ENCODE measurements around the gene AKAIN1.

AKAIN1 gene

DNA sequence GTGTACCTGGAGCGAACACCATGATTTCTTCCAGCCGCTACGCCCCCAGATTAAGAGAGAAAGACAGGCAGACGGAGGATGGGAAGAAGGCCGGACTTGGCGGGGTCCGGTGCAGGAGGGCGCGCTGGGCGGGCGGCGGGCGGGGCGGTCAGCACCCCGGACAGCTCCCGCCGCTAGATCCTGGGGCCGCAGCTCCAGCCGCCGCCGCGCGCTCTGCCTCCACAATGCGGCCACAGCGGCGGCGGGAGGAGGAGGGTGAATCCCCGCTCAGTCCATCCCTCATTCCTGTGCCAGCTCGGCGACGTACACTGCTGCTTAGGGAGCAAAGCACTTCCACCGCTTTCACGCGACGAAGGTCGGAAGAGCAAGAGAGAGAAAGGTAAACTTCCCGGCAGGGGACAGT, at the start of gene AKAIN1:
TSS of gene AKAIN1 (minus strand) at position 226 of the 403 bp plus-strand sequence. CDS start at position 22, 204 bp downstream.
- peak in 1 of 3 experiments; percentile 8 for DNase-seq (ENCODE audit: low read depth in 3 of 3)

DNA sequence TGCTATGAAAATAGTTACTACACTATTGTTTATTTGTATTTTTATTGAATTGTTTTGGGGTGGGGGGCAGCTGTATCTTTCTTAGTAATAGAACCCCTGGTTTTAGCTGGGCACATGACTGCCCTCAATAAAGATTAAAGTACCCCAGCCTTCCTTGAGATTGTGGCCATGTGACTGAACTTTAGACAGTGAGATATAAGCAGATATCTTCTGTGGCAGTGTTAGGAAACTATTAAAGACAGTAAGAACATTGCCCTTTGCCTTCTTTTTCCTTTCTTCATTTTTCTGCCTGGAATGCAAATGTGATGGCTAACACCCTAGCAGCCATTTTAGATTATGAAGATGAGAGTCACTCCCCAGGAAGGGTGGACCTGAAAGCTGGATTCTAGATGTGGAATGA, 47.9 kb upstream of the AKAIN1 start:
- DNase-seq (ENCODE audit: low read depth in 3 of 3) = no peak

- DNase-seq (ENCODE audit: low read depth in 3 of 3) = no peak
Observed at GRCh38 chr18:5239447-5239846, 42.4 kb upstream of the AKAIN1 start.

GRCh38 chr18:5238371-5238976, 41.4 kb upstream of the AKAIN1 start:
- DNase-seq (ENCODE audit: low read depth in 3 of 3) = peak in 2 of 3 experiments; percentile 15 to 25

- peak; percentile 70 to 88 (median 76) for DNase-seq (ENCODE audit: low read depth in 3 of 3)
Observed at GRCh38 chr18:5237723-5238370, 40.8 kb upstream of the AKAIN1 start.

- DNase-seq (ENCODE audit: low read depth in 3 of 3) = peak in 1 of 3 experiments; percentile 2
Observed at GRCh38 chr18:5237083-5237722, 40.1 kb upstream of the AKAIN1 start.

DNA sequence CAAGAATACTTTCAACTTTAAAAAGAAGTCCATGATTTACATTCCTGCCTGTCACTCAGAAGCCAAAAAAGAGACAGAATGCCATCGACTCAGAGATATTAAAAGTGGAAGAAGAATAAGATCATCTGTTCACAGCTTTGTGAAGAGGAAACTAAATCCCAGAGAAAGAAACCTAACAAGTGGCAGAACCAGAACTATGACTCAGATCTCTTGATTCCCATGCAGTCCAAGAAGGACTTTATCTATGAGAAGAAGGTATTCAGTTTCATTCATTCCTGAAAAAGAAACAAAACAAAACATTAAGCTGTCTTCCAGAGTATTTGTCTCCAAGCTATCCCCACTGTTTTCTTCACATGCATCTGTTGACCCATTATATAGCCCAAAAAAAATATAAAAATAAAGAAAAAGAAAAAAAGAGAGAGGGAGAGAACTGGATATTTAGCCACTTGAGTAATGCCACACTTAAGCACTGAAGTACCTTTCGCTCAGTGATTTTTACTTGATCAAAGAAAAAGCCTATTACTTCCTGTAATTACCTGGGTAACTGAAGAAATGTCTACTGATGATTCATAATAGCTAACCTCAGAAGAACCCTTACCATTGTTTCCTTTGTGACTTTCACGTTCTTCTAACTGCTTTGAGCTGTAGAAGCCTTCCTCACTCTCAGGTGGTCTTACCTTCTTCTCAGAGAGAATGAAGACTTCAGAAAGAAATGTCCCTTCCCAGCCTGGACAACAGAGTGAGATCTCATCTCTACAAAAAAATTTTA, 17.7 kb upstream of the AKAIN1 start:
- DNase-seq (ENCODE audit: low read depth in 3 of 3) = no peak

DNA sequence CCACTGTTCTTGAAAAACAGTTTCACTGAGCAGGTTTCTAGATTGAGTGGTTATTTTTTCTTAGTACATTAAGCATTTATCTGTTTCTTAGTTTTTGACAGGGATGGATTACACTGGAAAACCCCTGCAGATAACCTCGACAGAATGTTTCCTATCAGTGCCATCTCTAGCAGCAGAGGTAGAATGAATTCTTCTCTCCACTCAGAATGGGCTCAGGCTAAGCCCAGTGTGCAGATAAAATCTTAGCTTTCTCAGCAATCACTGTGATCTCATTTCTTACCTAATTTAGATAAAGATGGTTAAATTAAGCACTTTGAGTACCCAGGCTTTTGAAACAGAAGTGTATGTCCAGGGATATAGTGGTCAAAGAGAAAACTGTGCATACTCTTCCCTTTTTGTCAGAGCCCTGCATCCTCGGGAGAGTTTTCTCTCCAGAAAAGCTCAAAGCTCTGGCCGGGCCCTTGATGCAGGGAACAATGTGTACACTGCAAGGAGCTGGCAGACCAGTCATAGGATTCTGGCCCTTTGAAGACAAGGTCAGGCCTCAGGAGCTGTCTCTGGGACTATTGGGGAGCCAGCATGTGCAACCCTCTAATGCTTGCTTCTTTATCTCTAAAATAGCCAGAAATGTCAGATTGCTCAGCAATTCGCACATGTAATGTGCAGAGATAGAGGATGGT, 10.6 kb upstream of the AKAIN1 start:
- DNase-seq (ENCODE audit: low read depth in 3 of 3) = no peak

- no peak for DNase-seq (ENCODE audit: low read depth in 3 of 3)
Observed at GRCh38 chr18:5198311-5198710, 1.3 kb upstream of the AKAIN1 start.

DNA sequence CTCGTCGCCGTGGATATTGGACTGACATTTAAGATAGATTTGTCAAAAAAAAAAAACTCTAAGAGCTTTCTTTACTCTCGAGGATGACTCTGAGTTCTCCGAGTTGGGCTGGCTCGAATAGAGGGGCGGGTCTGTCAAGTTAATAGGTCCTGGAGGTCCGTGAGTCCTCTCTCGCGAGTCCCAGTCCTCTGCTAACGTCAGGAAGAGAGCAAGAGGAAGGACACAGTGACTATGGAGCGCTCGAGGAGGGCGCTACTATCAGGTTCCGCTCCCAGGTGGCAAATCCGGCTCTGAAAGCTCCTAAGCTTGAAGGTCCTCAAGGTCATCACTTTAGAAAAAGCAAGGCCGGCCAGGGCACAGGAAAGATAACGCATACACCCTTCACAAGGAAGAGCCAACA, 404 bp upstream of the AKAIN1 start:
- DNase-seq (ENCODE audit: low read depth in 3 of 3) = no peak

GRCh38 chr18:5196253-5197031, 615 bp downstream of the AKAIN1 start:
- no peak for DNase-seq (ENCODE audit: low read depth in 3 of 3)

GRCh38 chr18:5195656-5196055, 1.4 kb downstream of the AKAIN1 start:
- DNase-seq (ENCODE audit: low read depth in 3 of 3) = no peak

- DNase-seq (ENCODE audit: low read depth in 3 of 3) = no peak
Observed at GRCh38 chr18:5180254-5180653, 16.8 kb downstream of the AKAIN1 start.

GRCh38 chr18:5178519-5178918, 18.5 kb downstream of the AKAIN1 start:
- no peak for DNase-seq (ENCODE audit: low read depth in 3 of 3)

DNA sequence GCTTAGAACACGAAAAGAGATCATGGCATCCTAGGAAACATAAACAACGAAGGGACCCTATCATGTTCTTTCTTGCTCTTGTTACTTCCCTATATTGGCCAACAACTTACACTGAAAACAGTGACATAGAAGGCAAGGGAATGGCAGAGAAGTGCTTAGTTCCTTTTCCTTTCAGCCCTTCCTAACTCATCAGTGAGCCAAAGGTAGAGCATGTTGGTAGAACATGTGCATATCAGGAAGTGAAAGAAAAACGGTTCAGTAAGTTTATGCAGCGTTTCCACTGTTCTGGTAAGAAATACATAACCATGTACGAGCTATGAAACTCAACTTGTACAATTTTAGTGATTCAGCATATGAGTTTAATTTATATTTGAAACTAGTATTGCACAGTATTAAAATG, 21.7 kb downstream of the AKAIN1 start:
- no peak for DNase-seq (ENCODE audit: low read depth in 3 of 3)

GRCh38 chr18:5173646-5174045, 23.4 kb downstream of the AKAIN1 start:
- DNase-seq (ENCODE audit: low read depth in 3 of 3) = no peak

DNA sequence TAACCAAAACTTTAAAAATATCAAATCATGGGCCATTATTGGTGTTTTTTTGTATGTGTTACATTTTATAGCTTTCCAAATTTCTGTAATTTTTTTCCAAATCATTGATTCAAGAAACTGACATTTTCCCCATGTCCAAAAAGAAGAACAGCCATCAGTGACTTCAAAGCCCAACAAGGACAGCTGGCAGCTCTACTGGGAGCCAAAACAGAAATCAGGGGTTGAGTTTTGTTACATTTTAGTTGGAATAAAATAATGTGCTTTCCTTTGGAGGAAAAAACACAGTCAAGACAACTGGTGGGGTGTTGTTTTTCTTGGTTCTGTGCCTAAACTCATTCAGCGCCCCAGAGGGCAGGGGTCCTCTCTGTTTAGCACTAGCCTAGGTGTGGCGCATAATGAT, 23.8 kb downstream of the AKAIN1 start:
- DNase-seq (ENCODE audit: low read depth in 3 of 3) = no peak

DNA sequence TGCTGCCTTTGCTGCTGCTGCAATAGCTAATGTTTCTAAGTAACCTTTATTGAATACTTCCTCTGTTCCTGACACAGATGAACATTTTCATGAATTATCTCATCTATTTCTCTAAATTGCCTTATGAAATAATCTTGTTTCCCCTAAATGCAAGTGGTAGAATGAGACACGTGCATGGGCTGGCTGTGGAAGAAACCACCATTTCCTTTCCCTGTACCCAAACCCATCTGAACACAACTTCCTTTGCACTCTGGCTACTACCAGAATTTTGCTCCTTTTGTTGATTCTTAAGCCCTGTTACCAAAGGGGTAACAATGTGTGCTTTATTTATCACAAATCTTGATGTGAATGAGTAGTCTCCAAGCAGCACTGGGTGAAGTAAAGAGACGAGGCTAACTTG, 29.2 kb downstream of the AKAIN1 start:
- DNase-seq (ENCODE audit: low read depth in 3 of 3) = no peak

DNA sequence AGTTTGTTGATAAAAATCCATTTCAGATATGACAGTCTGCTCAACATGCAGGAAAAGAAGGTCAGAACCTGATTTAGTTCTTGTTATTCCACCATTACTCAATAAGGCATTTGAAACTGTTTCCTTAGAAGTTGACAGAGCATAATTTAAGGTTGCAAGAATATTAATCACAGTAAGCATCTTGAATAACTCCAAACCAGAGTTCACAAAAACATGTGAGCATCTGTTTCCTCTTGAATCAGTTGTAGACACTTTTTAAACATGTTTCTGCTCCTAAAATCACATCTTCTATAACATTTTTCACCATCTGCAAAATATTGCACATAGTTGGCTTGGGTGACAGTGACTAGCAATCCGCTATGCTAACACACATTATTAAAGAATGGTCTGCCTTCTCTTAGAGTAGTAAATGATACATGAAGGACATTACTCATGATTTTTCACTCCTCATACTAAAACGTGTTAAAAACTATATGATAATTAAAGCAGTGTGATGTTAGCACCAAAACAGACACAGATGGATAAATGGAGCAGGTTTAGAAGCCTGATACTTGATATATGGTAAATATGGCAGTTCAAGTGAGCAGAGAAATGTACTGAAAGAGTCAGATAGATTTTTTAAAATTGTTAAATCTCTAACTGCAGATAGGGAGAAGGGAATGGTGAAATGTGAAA, 30.3 kb downstream of the AKAIN1 start:
- no peak for DNase-seq (ENCODE audit: low read depth in 3 of 3)

DNA sequence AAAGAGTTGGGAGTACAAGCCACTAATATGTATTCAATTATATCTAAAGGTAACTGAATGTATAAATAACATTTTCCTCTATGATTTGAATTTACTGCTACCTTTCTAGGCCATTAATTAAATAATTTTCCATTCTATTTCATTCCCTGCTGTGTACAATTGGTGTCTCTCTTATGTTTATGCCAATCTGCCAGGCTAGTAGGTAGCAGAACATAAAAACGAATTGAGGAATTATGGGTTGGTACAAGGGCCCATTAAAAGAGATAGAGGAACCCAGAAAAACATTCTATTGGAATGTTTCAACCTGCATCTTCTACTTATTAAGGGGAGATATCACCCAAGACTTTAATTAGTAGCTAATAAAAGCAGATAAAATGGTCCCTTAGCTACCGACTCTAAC, 32.2 kb downstream of the AKAIN1 start:
- no peak for DNase-seq (ENCODE audit: low read depth in 3 of 3)

Data from stimulated activated CD4-positive, alpha-beta T cell treated with anti-CD3 and anti-CD28 coated beads, TNF-alpha, amount 100 ng/mL, for 4 hours (primary cell).